ENCODE data around the gene MARF1.
"Not testable (repeated sequence)": the region's sequence is repeated elsewhere in the genome, so short reads cannot be mapped to it uniquely, and the experiment has no call there.

Gene MARF1

DNA sequence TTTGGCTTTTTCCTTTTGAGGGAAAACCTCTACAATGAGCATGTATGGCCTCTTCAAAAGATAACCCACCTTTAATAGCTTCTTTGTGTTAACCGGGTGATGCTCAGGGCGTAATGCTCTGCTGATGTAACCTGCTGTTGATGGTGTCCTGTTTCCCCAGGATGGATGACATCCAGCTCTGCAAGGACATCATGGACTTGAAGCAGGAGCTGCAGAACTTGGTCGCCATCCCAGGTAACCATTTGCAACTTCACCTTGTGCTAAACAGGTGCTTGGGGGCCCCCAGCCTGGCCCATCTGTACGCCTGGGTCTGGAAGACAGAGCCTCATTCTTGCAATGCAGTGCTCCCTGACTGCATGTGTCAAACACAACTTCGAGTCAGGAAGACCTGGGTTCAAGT is 75.1 kb downstream of the MARF1 start:
- DNase-seq (ENCODE audit: low spot score): no peak

DNA sequence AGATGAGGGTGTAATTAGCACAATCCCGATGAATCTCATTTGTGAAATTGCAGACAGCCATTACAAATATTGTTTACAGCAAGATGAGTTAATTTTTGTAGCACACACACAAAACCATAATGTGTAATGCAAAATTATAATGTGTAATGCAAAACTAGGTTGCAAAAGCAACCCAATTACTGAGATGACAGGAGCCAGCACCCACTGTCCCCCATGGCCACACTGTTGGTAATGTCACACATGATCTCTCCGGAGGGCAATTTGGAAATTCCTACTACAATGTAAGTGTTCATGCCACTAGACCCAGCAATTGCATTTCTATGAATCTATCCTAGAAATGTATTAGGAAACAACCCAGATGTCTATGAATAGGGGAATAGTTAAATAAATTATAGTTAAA is 76.9 kb downstream of the MARF1 start:
- DNase-seq (ENCODE audit: low spot score): no peak

DNA sequence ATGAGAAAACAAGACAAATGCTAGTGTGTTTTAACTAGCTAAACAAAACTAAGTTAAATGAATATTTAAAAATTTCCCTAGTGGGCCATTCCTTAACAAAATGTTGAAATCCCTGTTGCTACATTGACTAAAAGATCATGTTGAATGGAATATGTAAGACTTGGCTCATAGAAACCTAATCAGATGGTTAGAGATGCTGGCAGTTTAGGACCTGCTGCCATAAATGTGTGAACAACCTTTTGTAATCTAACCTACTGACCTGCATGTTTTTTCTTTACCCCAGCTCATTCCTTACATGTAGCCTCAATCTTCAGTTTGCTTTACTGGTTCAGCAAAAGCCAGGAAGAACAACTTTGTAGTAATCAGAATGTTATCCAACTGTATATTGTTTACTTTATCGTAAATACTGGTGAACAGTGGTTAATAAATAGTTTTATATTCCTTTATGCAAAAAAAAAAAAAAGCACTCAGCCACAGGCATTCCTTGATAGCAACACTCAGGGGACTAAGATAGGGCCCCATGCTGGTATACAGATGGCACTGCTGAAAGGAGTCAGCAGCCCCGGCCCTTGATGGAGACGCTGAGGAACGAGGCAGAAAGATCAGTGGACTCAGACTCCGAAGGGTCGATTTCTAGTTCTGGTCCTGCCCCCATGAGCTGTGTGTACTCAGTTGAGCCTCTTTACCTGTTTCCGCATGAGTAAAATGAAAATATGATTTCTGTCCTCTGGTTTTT is 78.2 kb downstream of the MARF1 start:
- no peak for DNase-seq (ENCODE audit: low spot score)

DNA sequence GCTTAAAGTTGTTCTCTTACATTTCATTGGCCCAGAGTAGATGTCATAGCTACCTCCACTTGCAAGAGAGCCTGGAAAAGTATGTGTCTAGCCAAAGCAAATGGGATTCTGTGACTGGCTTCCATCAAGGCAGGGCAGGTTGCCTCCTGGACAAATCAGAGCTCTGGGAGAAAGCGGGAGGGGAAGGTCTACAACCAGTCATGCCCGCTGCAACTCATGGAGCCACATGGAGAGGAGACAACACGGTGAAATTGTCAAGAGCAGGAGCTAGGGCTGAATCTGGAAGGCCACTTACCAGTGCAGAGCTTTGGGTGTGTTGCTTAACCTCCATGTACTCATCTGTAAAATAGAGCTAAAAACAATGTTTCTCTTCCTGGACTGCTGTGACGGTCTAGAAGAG is 83.8 kb downstream of the MARF1 start:
- no peak for DNase-seq (ENCODE audit: low spot score)

DNA sequence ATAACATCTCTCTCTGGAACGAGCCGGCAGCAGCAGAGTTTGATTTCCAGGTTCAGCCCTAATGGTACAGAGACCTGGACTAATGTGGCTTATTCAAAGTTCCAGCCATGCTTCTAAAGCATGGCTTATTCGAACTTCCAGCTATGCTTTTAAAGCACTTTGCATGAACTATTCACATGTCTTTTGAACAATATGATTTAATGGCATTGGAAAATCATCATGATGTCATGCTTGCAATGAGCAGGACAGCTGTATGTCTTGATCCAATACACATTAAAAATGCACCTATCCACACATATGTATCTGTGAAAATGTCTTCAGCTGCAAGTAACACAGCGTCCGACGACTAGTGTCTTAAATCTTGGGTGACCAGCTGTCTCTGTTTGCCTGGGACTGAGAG is 85.7 kb downstream of the MARF1 start:
- DNase-seq (ENCODE audit: low spot score): no peak

DNA sequence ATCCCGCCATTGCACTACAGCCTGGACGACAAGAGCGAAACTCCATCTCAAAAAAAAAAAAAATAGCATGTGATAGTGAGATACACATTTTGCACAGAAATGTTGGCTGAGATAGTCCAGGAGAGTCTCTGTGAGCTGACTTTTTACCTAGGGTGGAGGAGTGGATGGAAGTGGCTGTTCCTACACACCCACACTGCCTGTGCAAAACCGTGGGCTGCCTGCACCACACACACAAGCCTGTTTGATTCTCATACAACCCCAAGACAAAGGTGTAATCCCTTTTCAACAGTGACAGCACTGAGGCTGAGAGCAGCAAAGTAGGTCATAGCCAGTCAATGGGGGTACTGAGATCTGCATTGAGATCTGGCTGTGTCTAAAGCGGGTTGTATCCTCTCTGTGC is 86.8 kb downstream of the MARF1 start:
- no peak for DNase-seq (ENCODE audit: low spot score)

DNA sequence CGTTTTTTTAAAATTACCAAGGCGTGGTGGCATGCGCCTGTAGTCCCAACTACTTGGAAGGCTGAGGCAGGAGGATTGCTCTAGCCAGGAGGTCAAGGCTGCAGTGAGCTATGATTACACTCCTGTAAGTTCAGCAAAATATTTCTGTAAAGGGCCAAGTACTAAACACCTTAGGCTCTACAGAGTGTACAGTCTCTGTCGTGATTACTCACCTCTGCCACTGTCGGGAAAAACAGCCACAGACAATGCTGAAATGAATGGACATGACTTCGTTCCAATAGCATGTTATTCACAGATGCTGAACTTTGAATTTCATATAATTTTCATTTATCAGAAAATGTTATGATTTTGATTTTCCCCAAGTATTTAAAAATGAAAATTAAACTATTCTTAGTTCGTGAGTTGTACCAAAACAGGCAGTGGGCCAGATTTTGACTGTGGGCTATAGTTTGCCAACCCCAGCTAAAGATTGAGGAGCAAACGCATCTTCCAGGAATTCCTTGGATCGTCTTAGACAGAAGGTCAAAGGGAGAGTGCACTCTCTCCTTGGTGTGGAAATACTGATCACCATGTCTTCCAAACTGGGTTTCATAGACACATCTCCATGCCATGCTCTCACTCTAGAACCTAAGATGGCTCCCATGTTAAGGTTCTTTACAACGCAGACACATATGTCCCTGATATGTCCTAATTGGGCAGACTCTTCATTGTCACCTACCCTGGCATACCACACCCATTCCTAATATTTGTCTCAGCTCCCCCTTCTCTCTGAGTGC is 89.5 kb downstream of the MARF1 start:
- no peak for DNase-seq (ENCODE audit: low spot score)

DNA sequence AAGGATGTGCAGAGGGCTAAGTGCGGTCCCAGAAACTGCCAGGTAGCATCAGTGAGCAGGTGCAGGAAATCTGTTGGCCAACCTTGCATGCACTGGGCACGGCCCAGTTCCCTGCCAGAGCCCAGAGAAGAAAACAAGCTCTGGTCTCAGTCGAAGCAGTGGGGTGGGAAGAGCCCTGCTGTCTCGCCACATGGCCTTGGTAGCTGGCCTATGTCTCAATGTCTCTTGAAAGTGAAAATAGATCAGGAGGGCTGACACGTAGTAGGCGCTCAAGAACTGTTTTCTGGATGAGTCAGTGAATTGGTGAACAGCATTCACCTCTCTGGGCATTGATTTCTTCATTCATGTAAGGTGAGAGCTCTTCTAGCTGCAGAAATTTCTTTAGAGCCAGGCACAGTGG is 90.4 kb downstream of the MARF1 start:
- no peak for DNase-seq (ENCODE audit: low spot score)

DNA sequence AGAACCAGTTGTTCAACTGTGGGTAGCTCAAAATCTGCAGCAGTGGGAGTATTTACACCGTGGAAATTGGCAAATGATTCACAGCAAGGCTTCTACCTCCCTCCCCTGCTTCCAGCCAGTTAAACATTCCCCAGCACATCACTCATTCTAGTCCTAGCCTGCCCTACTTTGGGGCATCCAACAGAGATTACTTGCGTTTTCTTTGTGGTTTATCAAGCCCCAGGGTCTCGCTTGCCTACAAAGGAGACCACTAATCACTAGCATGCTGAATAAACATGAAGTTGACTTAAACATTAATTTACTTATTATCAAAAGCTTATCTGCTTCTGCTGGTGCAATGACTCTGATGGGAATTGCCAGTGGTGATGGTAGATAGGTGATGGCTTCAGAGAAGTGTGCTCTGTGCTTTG is 94.5 kb downstream of the MARF1 start:
- DNase-seq (ENCODE audit: low spot score): no peak

DNA sequence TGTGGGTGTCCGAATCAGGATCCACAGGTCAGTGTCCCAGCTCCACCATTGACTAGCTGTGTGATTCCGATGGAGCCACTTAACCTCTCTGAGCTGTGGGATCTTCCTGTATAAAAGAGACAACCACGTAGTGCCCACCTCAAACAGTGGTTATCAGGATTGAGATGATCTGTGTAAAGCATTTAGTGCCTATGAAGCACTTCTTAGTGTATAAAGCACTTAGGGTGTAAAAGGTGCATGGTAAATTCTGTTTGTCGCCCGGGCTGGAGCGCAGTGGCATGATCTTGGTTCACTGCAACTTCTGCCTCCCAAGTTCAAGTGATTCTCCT is 95.2 kb downstream of the MARF1 start:
- DNase-seq (ENCODE audit: low spot score): no peak

DNA sequence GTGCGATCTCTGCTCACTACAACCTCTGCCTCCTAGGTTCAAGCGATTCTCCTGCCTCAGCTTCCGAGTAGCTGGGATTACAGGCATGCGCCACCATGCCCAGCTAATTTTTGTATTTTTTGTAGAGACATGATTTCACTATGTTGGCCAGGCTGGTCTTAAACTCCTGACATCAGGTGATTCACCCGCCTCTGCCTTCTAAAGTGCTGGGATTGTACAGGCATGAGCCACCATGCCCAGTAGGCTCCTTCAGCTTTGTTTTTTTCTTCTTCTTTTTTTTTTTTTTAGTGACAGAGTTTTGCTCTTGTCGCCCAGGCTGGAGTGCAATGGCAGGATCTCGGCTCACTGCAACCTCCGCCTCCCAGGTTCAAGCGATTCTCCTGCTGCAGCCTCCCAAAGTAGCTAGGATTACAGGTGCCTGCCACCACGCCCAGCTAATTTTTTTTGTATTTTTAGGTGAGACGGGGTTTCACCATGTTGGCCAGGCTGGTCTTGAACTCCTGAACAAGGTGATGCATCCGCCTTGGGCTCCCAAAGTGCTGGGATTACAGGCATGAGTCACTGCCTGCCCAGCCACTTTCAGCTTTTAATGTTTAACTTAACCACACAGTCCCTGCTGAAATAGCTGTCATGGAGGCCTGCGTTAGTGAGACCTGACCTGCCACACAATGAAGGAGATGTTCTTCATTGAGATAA is 95.7 kb downstream of the MARF1 start:
- not testable (repeated sequence) for DNase-seq (ENCODE audit: low spot score)

DNA sequence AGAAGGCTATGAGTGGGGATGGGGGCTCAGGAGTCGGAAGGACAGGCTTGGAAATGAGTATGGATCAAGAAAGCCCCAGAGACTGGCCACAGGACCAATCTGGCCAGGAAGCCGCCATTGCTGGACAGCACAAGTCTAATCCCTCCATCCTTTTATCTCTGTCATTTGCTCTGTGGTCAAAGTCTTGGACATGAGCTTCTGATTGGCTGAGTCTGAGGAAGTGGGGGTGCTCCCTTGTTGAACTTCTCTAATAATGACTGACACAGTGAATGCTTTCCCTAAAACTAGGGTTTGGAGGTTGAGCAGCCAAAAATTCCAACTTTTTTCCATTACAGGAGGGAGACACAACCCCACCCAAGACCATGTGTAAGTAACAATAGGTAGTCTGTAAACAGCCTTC is 97.4 kb downstream of the MARF1 start:
- no peak for DNase-seq (ENCODE audit: low spot score)

DNA sequence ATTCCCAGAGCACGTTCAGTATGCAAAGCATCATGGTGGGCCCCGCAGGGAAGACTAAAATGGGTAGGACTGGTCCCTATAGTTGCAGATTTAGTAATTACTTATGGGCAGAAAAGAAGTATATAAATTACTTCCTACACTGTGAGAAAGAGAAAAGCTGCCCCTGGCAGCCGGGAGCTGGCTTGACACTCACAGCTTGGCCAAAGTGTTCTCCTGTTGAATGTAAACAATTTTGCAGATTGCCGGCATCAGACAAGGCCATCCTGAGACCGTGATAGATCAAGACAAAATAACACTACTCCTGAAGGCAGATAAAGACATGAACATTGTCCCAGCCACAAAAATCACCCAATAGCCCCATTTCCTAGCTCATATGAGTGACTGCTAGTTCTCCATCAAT is 98.5 kb downstream of the MARF1 start:
- DNase-seq (ENCODE audit: low spot score): no peak
